Neural progenitor cell (in vitro differentiated cells): Measurements from ENCODE around the gene RNF138. TPM values are rescaled to one million over a fixed set of nuclear protein-coding genes. Genes with fewer than 3 reads are reported as not detected.

ENCODE experiments used
- DNase-seq: peaks from one replicate; pipeline ENCODE4 v3.0.0-alpha.2; 2016; ENCODE audit warnings: low spot score
- H2AFZ ChIP-seq: fragments of 200-600 bp; sonication (generic); replicated peaks from 2 replicates; pipeline ENCODE4 v1.6.1; 2016; ENCODE audit warnings: antibody characterized with exemption
- H3F3A ChIP-seq: fragments of 200-600 bp; sonication (generic); 2 replicates; pipeline ENCODE4 v1.6.1; 2016; ENCODE audit warnings: antibody characterized with exemption, low read depth
- H3K27ac ChIP-seq: fragments of 200-600 bp; sonication (generic); 2 replicates; pipeline ENCODE4 v1.5.1; 2016; ENCODE audit warnings: mild to moderate bottlenecking
- H3K27me3 ChIP-seq: fragments of 200-600 bp; sonication (generic); 2 replicates; pipeline ENCODE4 v1.6.1; 2016; ENCODE audit warnings: mild to moderate bottlenecking, moderate library complexity
- H3K36me3 ChIP-seq: fragments of 200-600 bp; sonication (generic); 2 replicates; pipeline ENCODE4 v1.5.1; 2016
- H3K4me1 ChIP-seq: fragments of 200-600 bp; sonication (generic); 2 replicates; pipeline ENCODE4 v1.6.1; 2016; ENCODE audit warnings: mixed run types
- H3K4me2 ChIP-seq: fragments of 200-600 bp; sonication (generic); 2 replicates; pipeline ENCODE4 v1.6.1; 2016
- H3K4me3 ChIP-seq: fragments of 200-600 bp; sonication (generic); 2 replicates; pipeline ENCODE4 v1.5.1; 2016
- H3K79me2 ChIP-seq: fragments of 200-600 bp; sonication (generic); 2 replicates; pipeline ENCODE4 v1.6.1; 2016; ENCODE audit warnings: low read depth
- H3K9ac ChIP-seq: fragments of 200-600 bp; sonication (generic); 2 replicates; pipeline ENCODE4 v1.6.1; 2016
- H3K9me3 ChIP-seq: fragments of 200-600 bp; sonication (generic); 2 replicates; pipeline ENCODE4 v1.5.1; 2016; ENCODE audit warnings: low read depth
- H4K20me1 ChIP-seq: fragments of 200-600 bp; sonication (generic); 2 replicates; pipeline ENCODE4 v1.6.1; 2016; ENCODE audit warnings: low read depth
- H3K27ac Mint-ChIP-seq: 3 replicates; pipeline ENCODE4 v1.8.0; 2021; ENCODE audit warnings: mixed read lengths
- H3K27me3 Mint-ChIP-seq: 2 replicates; pipeline ENCODE4 v1.8.0; 2022; ENCODE audit warnings: low read depth, mild to moderate bottlenecking, inconsistent platforms, moderate library complexity, mixed read lengths; ENCODE audit not compliant: insufficient read depth
- H3K36me3 Mint-ChIP-seq: 3 replicates; pipeline ENCODE4 v1.8.0; 2021; ENCODE audit warnings: mixed read lengths
- H3K4me1 Mint-ChIP-seq: 3 replicates; pipeline ENCODE4 v1.8.0; 2021; ENCODE audit warnings: mixed read lengths
- H3K4me3 Mint-ChIP-seq: 3 replicates; pipeline ENCODE4 v1.8.0; 2021; ENCODE audit warnings: mild to moderate bottlenecking, moderate library complexity, mixed read lengths
- H3K9me3 Mint-ChIP-seq: 3 replicates; pipeline ENCODE4 v1.8.0; 2020; ENCODE audit warnings: mixed read lengths
- EZH2 ChIP-seq: fragments of 200-600 bp; sonication (generic); IDR thresholded peaks from 2 replicates; pipeline ENCODE4 v1.6.1; 2017; ENCODE audit warnings: antibody characterized with exemption, mild to moderate bottlenecking, moderate library complexity
- EZH2phosphoT487 ChIP-seq: fragments of 200-600 bp; sonication (generic); IDR thresholded peaks from 2 replicates; pipeline ENCODE4 v1.6.1; 2017; ENCODE audit warnings: antibody characterized with exemption
- total RNA-seq: library from RNA; depleted of rRNA; stranded (reverse); fragments of >200 nt; gene quantifications from 2 replicates; pipeline ENCODE4 v1.2.3, GENCODE V29; 2015; ENCODE audit warnings: low replicate concordance
- TF ChIP-seq, protein P1 (sequence below): fragments of 200-600 bp; sonication (generic); IDR thresholded peaks from 2 replicates; pipeline ENCODE4 v1.5.1; 2017; ENCODE audit warnings: antibody characterized with exemption, mild to moderate bottlenecking

Gene RNF138
- total RNA-seq, 1 donor from 2014 or later = 83.8 TPM

DNA sequence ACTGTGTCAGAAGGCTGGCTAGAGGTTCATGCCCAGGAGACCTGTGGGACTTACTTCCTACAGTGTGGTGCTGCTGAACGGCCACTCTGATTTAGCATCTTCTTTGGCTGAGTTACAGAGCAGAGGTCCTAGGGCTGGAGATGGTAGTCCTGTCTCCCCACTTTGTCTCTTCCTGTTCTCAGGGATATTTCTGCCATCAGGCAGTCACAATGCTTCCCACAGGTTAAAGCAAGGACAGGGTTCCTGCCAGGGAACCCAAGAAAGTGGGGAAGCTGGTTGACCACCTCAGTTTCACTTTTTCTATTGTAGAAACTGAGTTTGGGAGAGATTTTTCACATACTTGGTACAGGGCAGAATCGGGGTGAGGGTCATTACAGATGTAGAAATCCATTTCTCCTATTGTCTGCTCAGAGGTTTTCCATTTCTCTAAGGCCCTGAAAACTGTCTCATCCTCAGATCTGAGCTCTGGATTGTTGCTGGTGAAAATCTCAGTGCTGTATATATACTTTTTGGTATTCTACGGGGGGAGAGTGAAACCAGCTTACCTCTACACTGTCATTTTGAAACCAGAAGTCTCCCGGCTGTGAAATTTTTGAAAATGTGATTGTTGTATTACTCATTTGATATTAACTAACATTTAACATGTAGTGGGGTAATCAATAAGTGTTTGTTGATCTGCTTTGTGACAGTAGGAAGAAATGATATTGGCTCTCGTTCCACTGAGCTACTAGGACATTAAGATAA lies 61.2 kb downstream of the RNF138 start:
- no peaks in the 10 kb centered on the region for H3K79me2 ChIP-seq
- no peak overlapping the region for H3K27ac Mint-ChIP-seq
- no peaks in the 10 kb centered on the region for H3K27me3 Mint-ChIP-seq
- H3K9ac ChIP-seq = no peak overlapping the region
- H3K9me3 Mint-ChIP-seq = peaks cover 6% of the 10 kb centered on the region
- no peaks in the 10 kb centered on the region for H3K27me3 ChIP-seq
- no peaks in the 10 kb centered on the region for H3F3A ChIP-seq
- TF ChIP-seq EZH2phosphoT487 (no peak), EZH2 (no peak)
- TF ChIP-seq, protein P1, sequence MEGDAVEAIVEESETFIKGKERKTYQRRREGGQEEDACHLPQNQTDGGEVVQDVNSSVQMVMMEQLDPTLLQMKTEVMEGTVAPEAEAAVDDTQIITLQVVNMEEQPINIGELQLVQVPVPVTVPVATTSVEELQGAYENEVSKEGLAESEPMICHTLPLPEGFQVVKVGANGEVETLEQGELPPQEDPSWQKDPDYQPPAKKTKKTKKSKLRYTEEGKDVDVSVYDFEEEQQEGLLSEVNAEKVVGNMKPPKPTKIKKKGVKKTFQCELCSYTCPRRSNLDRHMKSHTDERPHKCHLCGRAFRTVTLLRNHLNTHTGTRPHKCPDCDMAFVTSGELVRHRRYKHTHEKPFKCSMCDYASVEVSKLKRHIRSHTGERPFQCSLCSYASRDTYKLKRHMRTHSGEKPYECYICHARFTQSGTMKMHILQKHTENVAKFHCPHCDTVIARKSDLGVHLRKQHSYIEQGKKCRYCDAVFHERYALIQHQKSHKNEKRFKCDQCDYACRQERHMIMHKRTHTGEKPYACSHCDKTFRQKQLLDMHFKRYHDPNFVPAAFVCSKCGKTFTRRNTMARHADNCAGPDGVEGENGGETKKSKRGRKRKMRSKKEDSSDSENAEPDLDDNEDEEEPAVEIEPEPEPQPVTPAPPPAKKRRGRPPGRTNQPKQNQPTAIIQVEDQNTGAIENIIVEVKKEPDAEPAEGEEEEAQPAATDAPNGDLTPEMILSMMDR = no peak
- no peaks in the 10 kb centered on the region for H3K4me1 ChIP-seq
- H3K36me3 Mint-ChIP-seq = no peaks in the 10 kb centered on the region
- H3K27ac ChIP-seq = no peak overlapping the region
- no peak overlapping the region for H3K4me2 ChIP-seq
- no peak overlapping the region for H3K4me3 ChIP-seq
- H3K36me3 ChIP-seq = no peaks in the 10 kb centered on the region
- peaks cover 3% of the 10 kb centered on the region for H3K4me1 Mint-ChIP-seq
- no peak overlapping the region for H3K4me3 Mint-ChIP-seq
- H4K20me1 ChIP-seq = no peaks in the 10 kb centered on the region
- no peaks in the 10 kb centered on the region for H3K9me3 ChIP-seq
- no peak for DNase-seq
- no peak overlapping the region for H2AFZ ChIP-seq

DNA sequence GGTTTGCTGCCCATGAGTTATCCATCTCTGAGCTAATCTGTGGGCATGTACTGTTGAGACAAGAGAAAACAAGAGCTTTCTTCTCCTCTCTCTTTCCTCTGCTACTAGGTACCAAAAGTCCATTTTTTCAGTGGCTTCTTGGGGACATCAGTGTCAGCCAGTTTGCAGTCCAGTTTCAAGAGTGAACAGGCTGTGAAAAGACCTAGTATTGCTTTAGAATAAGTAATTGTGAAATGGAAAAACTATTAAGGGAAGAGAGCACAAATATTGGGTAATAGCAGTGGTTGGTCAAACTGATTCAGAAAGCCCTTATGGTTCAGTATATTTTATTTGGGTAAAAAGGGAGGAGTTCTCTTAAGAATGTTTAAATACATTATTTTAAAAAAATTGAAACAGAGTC lies 65.2 kb downstream of the RNF138 start:
- Histone ChIP-seq H3K79me2 (no peaks in the 10 kb centered on the region), H3K4me2 (no peak overlapping the region), H2AFZ (no peak overlapping the region), H3K4me1 (no peaks in the 10 kb centered on the region), H3K9me3 (no peaks in the 10 kb centered on the region), H3K27ac (no peak overlapping the region), H3K27me3 (peaks cover 6% of the 10 kb centered on the region), H3F3A (no peaks in the 10 kb centered on the region), H3K9ac (no peak overlapping the region), H3K36me3 (no peaks in the 10 kb centered on the region), H4K20me1 (no peaks in the 10 kb centered on the region), H3K4me3 (no peak overlapping the region)
- TF ChIP-seq, protein P1 = no peak
- no peaks in the 10 kb centered on the region for H3K36me3 Mint-ChIP-seq
- no peak for DNase-seq
- no peaks in the 10 kb centered on the region for H3K27me3 Mint-ChIP-seq
- H3K27ac Mint-ChIP-seq = no peak overlapping the region
- no peaks in the 10 kb centered on the region for H3K9me3 Mint-ChIP-seq
- peaks cover 7% of the 10 kb centered on the region for H3K4me1 Mint-ChIP-seq
- no peak overlapping the region for H3K4me3 Mint-ChIP-seq

DNA sequence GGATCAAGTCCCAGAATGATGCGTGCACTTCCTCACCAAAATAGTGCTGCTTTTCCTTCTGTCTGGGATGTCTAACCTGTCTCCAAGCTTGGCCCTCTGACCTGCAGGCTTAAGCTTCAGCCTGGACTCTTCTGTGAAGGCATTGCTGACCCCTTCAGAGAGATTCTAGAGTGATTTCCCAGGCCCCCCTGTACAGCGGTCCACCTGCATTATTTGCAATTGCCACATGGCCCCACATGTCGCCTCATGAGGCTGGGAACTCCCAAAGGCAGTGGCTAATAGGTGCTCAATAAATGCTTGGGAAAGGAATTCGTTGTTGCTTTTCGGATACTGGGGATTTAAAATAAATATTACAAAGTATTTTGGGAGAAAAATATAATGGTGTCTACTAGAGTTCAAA lies 65.9 kb downstream of the RNF138 start:
- Histone ChIP-seq H4K20me1 (no peaks in the 10 kb centered on the region), H3K27ac (no peak overlapping the region), H3K4me2 (no peak overlapping the region), H3K36me3 (no peaks in the 10 kb centered on the region), H3K27me3 (peaks cover 6% of the 10 kb centered on the region), H2AFZ (no peak overlapping the region), H3K9ac (no peak overlapping the region), H3K79me2 (no peaks in the 10 kb centered on the region), H3K4me3 (no peak overlapping the region), H3F3A (no peaks in the 10 kb centered on the region), H3K4me1 (no peaks in the 10 kb centered on the region), H3K9me3 (no peaks in the 10 kb centered on the region)
- no peak for TF ChIP-seq EZH2phosphoT487
- TF ChIP-seq, protein P1 = no peak
- no peak for TF ChIP-seq EZH2
- DNase-seq = no peak
- Mint-ChIP-seq H3K4me3 (no peak overlapping the region), H3K9me3 (no peaks in the 10 kb centered on the region), H3K4me1 (peaks cover 7% of the 10 kb centered on the region), H3K36me3 (no peaks in the 10 kb centered on the region), H3K27ac (no peak overlapping the region), H3K27me3 (no peaks in the 10 kb centered on the region)
